ENCODE measurements around the gene MXRA8.

The MXRA8 gene

GRCh38 chr1:1304331-1305299 is 53.7 kb downstream of the MXRA8 start:
- H3K9me2 ChIP-seq (replicated peaks; ENCODE audit: insufficient read depth, low read length): no peaks in the 10 kb centered on the region
- TF ChIP-seq EZH2phosphoT487 (conservative IDR thresholded peaks at IDR 0.05; ENCODE audit: low read length): no peak
- TF ChIP-seq CTCF (IDR thresholded peaks at IDR 0.05; ENCODE audit: insufficient read depth, low read length, poor library complexity, severe bottlenecking): no peak
- H3K27me3 ChIP-seq (ENCODE audit: low read length): no peaks in the 10 kb centered on the region
- H3K36me3 ChIP-seq (ENCODE audit: low read length): no peaks in the 10 kb centered on the region
- H3K9me3 ChIP-seq (ENCODE audit: insufficient read depth, low read length): no peaks in the 10 kb centered on the region
- no peaks in the 10 kb centered on the region; the same call in 1 of the 2 replicates for H3F3A ChIP-seq (ENCODE audit: insufficient read depth)
- H3K4me2 ChIP-seq (ENCODE audit: low read depth, low read length, poor library complexity, severe bottlenecking): peak overlapping the region; percentile 81
- H3K27ac ChIP-seq (ENCODE audit: low read depth, low read length): peak overlapping the region; percentile 65
- H4K20me1 ChIP-seq (ENCODE audit: low read depth, low read length): no peaks in the 10 kb centered on the region; the same call in 1 of the 2 replicates
- no peak overlapping the region for H2AFZ ChIP-seq (ENCODE audit: low read depth, low read length, severe bottlenecking)
- peaks cover 12% of the 10 kb centered on the region for H3K79me2 ChIP-seq (ENCODE audit: insufficient read depth, low read length)
- H3K4me3 ChIP-seq (ENCODE audit: insufficient read depth, low read length, poor library complexity, severe bottlenecking): no peak overlapping the region
- H3K9ac ChIP-seq (ENCODE audit: low read length): peak overlapping the region; percentile 99; the same call in 1 of the 2 replicates

- TF ChIP-seq EZH2phosphoT487 (conservative IDR thresholded peaks at IDR 0.05; ENCODE audit: low read length): no peak
- TF ChIP-seq CTCF (IDR thresholded peaks at IDR 0.05; ENCODE audit: insufficient read depth, low read length, poor library complexity, severe bottlenecking): no peak
- Histone ChIP-seq H3K79me2 (ENCODE audit: insufficient read depth, low read length) (peaks cover 6% of the 10 kb centered on the region), H3K27ac (ENCODE audit: low read depth, low read length) (no peak overlapping the region), H3K4me3 (ENCODE audit: insufficient read depth, low read length, poor library complexity, severe bottlenecking) (no peak overlapping the region), H3F3A (ENCODE audit: insufficient read depth) (no peaks in the 10 kb centered on the region; the same call in 1 of the 2 replicates), H3K27me3 (ENCODE audit: low read length) (no peaks in the 10 kb centered on the region), H3K9ac (ENCODE audit: low read length) (no peak overlapping the region), H3K9me3 (ENCODE audit: insufficient read depth, low read length) (no peaks in the 10 kb centered on the region), H2AFZ (ENCODE audit: low read depth, low read length, severe bottlenecking) (no peak overlapping the region), H3K9me2 (replicated peaks; ENCODE audit: insufficient read depth, low read length) (no peaks in the 10 kb centered on the region), H4K20me1 (ENCODE audit: low read depth, low read length) (no peaks in the 10 kb centered on the region; the same call in 1 of the 2 replicates), H3K36me3 (ENCODE audit: low read length) (no peaks in the 10 kb centered on the region), H3K4me2 (ENCODE audit: low read depth, low read length, poor library complexity, severe bottlenecking) (no peak overlapping the region)
Measured at GRCh38 chr1:1303736-1304135, 54.6 kb downstream of the MXRA8 start.

- no peak overlapping the region for H2AFZ ChIP-seq (ENCODE audit: low read depth, low read length, severe bottlenecking)
- no peaks in the 10 kb centered on the region; the same call in 1 of the 2 replicates for H3F3A ChIP-seq (ENCODE audit: insufficient read depth)
- H3K36me3 ChIP-seq (ENCODE audit: low read length): no peaks in the 10 kb centered on the region
- H4K20me1 ChIP-seq (ENCODE audit: low read depth, low read length): no peaks in the 10 kb centered on the region; the same call in 1 of the 2 replicates
- no peak overlapping the region for H3K9ac ChIP-seq (ENCODE audit: low read length)
- H3K9me3 ChIP-seq (ENCODE audit: insufficient read depth, low read length): no peaks in the 10 kb centered on the region
- H3K79me2 ChIP-seq (ENCODE audit: insufficient read depth, low read length): peaks cover 4% of the 10 kb centered on the region
- H3K27ac ChIP-seq (ENCODE audit: low read depth, low read length): no peak overlapping the region
- H3K4me2 ChIP-seq (ENCODE audit: low read depth, low read length, poor library complexity, severe bottlenecking): no peak overlapping the region
- H3K27me3 ChIP-seq (ENCODE audit: low read length): no peaks in the 10 kb centered on the region
- no peak for TF ChIP-seq CTCF (IDR thresholded peaks at IDR 0.05; ENCODE audit: insufficient read depth, low read length, poor library complexity, severe bottlenecking)
- no peak for TF ChIP-seq EZH2phosphoT487 (conservative IDR thresholded peaks at IDR 0.05; ENCODE audit: low read length)
- no peaks in the 10 kb centered on the region for H3K9me2 ChIP-seq (replicated peaks; ENCODE audit: insufficient read depth, low read length)
- H3K4me3 ChIP-seq (ENCODE audit: insufficient read depth, low read length, poor library complexity, severe bottlenecking): no peak overlapping the region
Measured at GRCh38 chr1:1302951-1303509, 55.3 kb downstream of the MXRA8 start.
